GM03348 (cell line): Measurements from ENCODE around the gene PPP6R3.
"Not testable (repeated sequence)": the region's sequence is repeated elsewhere in the genome, so short reads cannot be mapped to it uniquely, and the experiment has no call there.

Source experiments
- DNase-seq: peaks from one replicate; pipeline ENCODE4 v3.0.0; 2012; ENCODE audit warnings: low spot score

PPP6R3 gene

GRCh38 chr11:68610452-68611116 is 150.0 kb downstream of the PPP6R3 start:
- no peak for DNase-seq

- no peak for DNase-seq
These were observed 155.1 kb downstream of the PPP6R3 start for GRCh38 chr11:68615657-68616056.

- no peak for DNase-seq
These were observed 157.6 kb downstream of the PPP6R3 start for GRCh38 chr11:68617925-68618809.

GRCh38 chr11:68621826-68622225 is 161.3 kb downstream of the PPP6R3 start:
- no peak for DNase-seq

- DNase-seq = not testable (repeated sequence)
These were observed 163.2 kb downstream of the PPP6R3 start for GRCh38 chr11:68623706-68624105.

GRCh38 chr11:68625069-68625468 is 164.5 kb downstream of the PPP6R3 start:
- not testable (repeated sequence) for DNase-seq

- not testable (repeated sequence) for DNase-seq
These were observed 165.7 kb downstream of the PPP6R3 start for GRCh38 chr11:68626236-68626635.

- not testable (repeated sequence) for DNase-seq
These were observed 168.3 kb downstream of the PPP6R3 start for GRCh38 chr11:68628837-68629236.

GRCh38 chr11:68632375-68632774 is 171.8 kb downstream of the PPP6R3 start:
- DNase-seq = not testable (repeated sequence)

GRCh38 chr11:68632802-68633201 is 172.2 kb downstream of the PPP6R3 start:
- DNase-seq = no peak

GRCh38 chr11:68634606-68635005 is 174.1 kb downstream of the PPP6R3 start:
- not testable (repeated sequence) for DNase-seq

- not testable (repeated sequence) for DNase-seq
These were observed 174.6 kb downstream of the PPP6R3 start for GRCh38 chr11:68635172-68635571.

GRCh38 chr11:68635883-68636282 is 175.3 kb downstream of the PPP6R3 start:
- not testable (repeated sequence) for DNase-seq

GRCh38 chr11:68639322-68639721 is 178.8 kb downstream of the PPP6R3 start:
- DNase-seq = not testable (repeated sequence)

- no peak for DNase-seq
These were observed 181.3 kb downstream of the PPP6R3 start for GRCh38 chr11:68641880-68642279.

GRCh38 chr11:68643585-68643984 is 183.0 kb downstream of the PPP6R3 start:
- DNase-seq = peak; percentile 20

- DNase-seq = no peak
These were observed 186.3 kb downstream of the PPP6R3 start for GRCh38 chr11:68646832-68647231.

- DNase-seq = no peak
These were observed 189.5 kb downstream of the PPP6R3 start for GRCh38 chr11:68649851-68650555.

- DNase-seq = no peak
These were observed 190.2 kb downstream of the PPP6R3 start for GRCh38 chr11:68650801-68651200.

- no peak for DNase-seq
These were observed 190.8 kb downstream of the PPP6R3 start for GRCh38 chr11:68651208-68651984.

- no peak for DNase-seq
These were observed 191.6 kb downstream of the PPP6R3 start for GRCh38 chr11:68651985-68652682.
